Measurements from ENCODE around the gene BGN. TPM values are rescaled to one million over a fixed set of nuclear protein-coding genes. Genes with fewer than 3 reads are reported as not detected.

The BGN gene
- total RNA-seq, 1 experiment from 2014 or later = not detected

GRCh38 chrX:153517946-153518834 lies 23.4 kb downstream of the BGN start:
- TF ChIP-seq, protein P1, sequence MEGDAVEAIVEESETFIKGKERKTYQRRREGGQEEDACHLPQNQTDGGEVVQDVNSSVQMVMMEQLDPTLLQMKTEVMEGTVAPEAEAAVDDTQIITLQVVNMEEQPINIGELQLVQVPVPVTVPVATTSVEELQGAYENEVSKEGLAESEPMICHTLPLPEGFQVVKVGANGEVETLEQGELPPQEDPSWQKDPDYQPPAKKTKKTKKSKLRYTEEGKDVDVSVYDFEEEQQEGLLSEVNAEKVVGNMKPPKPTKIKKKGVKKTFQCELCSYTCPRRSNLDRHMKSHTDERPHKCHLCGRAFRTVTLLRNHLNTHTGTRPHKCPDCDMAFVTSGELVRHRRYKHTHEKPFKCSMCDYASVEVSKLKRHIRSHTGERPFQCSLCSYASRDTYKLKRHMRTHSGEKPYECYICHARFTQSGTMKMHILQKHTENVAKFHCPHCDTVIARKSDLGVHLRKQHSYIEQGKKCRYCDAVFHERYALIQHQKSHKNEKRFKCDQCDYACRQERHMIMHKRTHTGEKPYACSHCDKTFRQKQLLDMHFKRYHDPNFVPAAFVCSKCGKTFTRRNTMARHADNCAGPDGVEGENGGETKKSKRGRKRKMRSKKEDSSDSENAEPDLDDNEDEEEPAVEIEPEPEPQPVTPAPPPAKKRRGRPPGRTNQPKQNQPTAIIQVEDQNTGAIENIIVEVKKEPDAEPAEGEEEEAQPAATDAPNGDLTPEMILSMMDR (IDR thresholded peaks at IDR 0.05; ENCODE audit: unreplicated experiment) = no peak
- Mint-ChIP-seq H3K4me3 (ENCODE audit: low read depth, unreplicated experiment) (no peak overlapping the region), H3K36me3 (ENCODE audit: insufficient read depth, unreplicated experiment) (peaks cover 5% of the 10 kb centered on the region), H3K27ac (ENCODE audit: unreplicated experiment) (no peak overlapping the region), H3K27me3 (ENCODE audit: unreplicated experiment) (peaks cover 57% of the 10 kb centered on the region), H3K4me1 (ENCODE audit: low read depth, unreplicated experiment) (no peaks in the 10 kb centered on the region), H3K9me3 (ENCODE audit: low read depth, unreplicated experiment) (no peaks in the 10 kb centered on the region)
- intact Hi-C loops (cut with micrococcal nuclease; ENCODE audit: unreplicated experiment) = no loop called here
- no TSS peak for BruUV-seq (replicated peaks)
- CTCF ChIA-PET = no interaction called here
- DNase-seq = no peak

- H3K36me3 Mint-ChIP-seq (ENCODE audit: insufficient read depth, unreplicated experiment) = peaks cover 5% of the 10 kb centered on the region
- DNase-seq = no peak
- TF ChIP-seq, protein P1 (IDR thresholded peaks at IDR 0.05; ENCODE audit: unreplicated experiment) = no peak
- H3K27ac Mint-ChIP-seq (ENCODE audit: unreplicated experiment) = no peak overlapping the region
- H3K9me3 Mint-ChIP-seq (ENCODE audit: low read depth, unreplicated experiment) = no peaks in the 10 kb centered on the region
- CTCF ChIA-PET = no interaction called here
- no TSS peak for BruUV-seq (replicated peaks)
- no peaks in the 10 kb centered on the region for H3K4me1 Mint-ChIP-seq (ENCODE audit: low read depth, unreplicated experiment)
- intact Hi-C loops (cut with micrococcal nuclease; ENCODE audit: unreplicated experiment) = no loop called here
- peaks cover 71% of the 10 kb centered on the region for H3K27me3 Mint-ChIP-seq (ENCODE audit: unreplicated experiment)
- H3K4me3 Mint-ChIP-seq (ENCODE audit: low read depth, unreplicated experiment) = no peak overlapping the region
Measured at GRCh38 chrX:153519569-153520286, 24.9 kb downstream of the BGN start.

GRCh38 chrX:153520287-153520917 lies 25.6 kb downstream of the BGN start:
- CTCF ChIA-PET = no interaction called here
- no TSS peak for BruUV-seq (replicated peaks)
- Mint-ChIP-seq H3K27ac (ENCODE audit: unreplicated experiment) (no peak overlapping the region), H3K4me3 (ENCODE audit: low read depth, unreplicated experiment) (no peak overlapping the region), H3K9me3 (ENCODE audit: low read depth, unreplicated experiment) (no peaks in the 10 kb centered on the region), H3K36me3 (ENCODE audit: insufficient read depth, unreplicated experiment) (peaks cover 5% of the 10 kb centered on the region), H3K4me1 (ENCODE audit: low read depth, unreplicated experiment) (no peaks in the 10 kb centered on the region), H3K27me3 (ENCODE audit: unreplicated experiment) (peaks cover 75% of the 10 kb centered on the region)
- DNase-seq = no peak
- TF ChIP-seq, protein P1 (IDR thresholded peaks at IDR 0.05; ENCODE audit: unreplicated experiment) = no peak
- intact Hi-C loops (cut with micrococcal nuclease; ENCODE audit: unreplicated experiment) = no loop called here

DNA sequence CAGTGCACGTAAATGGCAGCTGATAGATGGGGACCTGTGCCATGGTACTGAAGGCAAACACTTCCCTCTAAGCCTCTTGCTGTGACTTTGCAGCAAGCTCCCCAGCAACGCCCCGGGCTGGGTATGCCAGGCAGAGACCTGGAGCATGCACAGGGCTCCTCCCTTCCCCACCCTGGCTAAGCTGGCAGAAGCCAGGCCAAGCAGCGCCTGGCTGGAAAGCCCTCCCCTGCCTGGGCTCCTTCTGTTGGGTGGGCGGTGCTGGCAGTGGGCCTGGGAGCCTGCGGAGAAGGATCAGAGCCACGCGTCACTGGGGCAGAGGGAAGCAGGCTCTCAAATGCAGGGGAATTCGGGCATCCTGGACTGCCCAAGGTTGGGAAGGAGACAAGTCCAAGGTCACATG lies 26.3 kb downstream of the BGN start:
- CTCF ChIA-PET = no interaction called here
- H3K27ac Mint-ChIP-seq (ENCODE audit: unreplicated experiment) = no peak overlapping the region
- no peaks in the 10 kb centered on the region for H3K4me1 Mint-ChIP-seq (ENCODE audit: low read depth, unreplicated experiment)
- no peak for DNase-seq
- H3K9me3 Mint-ChIP-seq (ENCODE audit: low read depth, unreplicated experiment) = no peaks in the 10 kb centered on the region
- peaks cover 5% of the 10 kb centered on the region for H3K36me3 Mint-ChIP-seq (ENCODE audit: insufficient read depth, unreplicated experiment)
- intact Hi-C loops (cut with micrococcal nuclease; ENCODE audit: unreplicated experiment) = no loop called here
- TF ChIP-seq, protein P1 (IDR thresholded peaks at IDR 0.05; ENCODE audit: unreplicated experiment) = no peak
- BruUV-seq (replicated peaks) = no TSS peak
- H3K27me3 Mint-ChIP-seq (ENCODE audit: unreplicated experiment) = peaks cover 71% of the 10 kb centered on the region
- H3K4me3 Mint-ChIP-seq (ENCODE audit: low read depth, unreplicated experiment) = no peak overlapping the region

All from Calu3 (cell line).